HCEC 1CT (cell line): ENCODE results near the gene VLDLR.
"Not testable (repeated sequence)": the region's sequence is repeated elsewhere in the genome, so short reads cannot be mapped to it uniquely, and the experiment has no call there.

Source experiments
- DNase-seq: peaks from one replicate; pipeline ENCODE4 v3.0.0-alpha.2; 2017

VLDLR gene

GRCh38 chr9:2664174-2665065, 42.8 kb downstream of the VLDLR start:
- no peak for DNase-seq

GRCh38 chr9:2666569-2666968, 45.0 kb downstream of the VLDLR start:
- DNase-seq, result no peak

- DNase-seq, result no peak
Observed at GRCh38 chr9:2673161-2673560, 51.6 kb downstream of the VLDLR start.

- no peak for DNase-seq
Observed at GRCh38 chr9:2674141-2674824, 52.7 kb downstream of the VLDLR start.

- no peak for DNase-seq
Observed at GRCh38 chr9:2675834-2676233, 54.2 kb downstream of the VLDLR start.

GRCh38 chr9:2676466-2676865, 54.9 kb downstream of the VLDLR start:
- DNase-seq, result no peak

- DNase-seq, result no peak
Observed at GRCh38 chr9:2677915-2678889, 56.6 kb downstream of the VLDLR start.

- no peak for DNase-seq
Observed at GRCh38 chr9:2679011-2679410, 57.4 kb downstream of the VLDLR start.

GRCh38 chr9:2681981-2682380, 60.4 kb downstream of the VLDLR start:
- no peak for DNase-seq

GRCh38 chr9:2686911-2687310, 65.3 kb downstream of the VLDLR start:
- DNase-seq, result no peak

- no peak for DNase-seq
Observed at GRCh38 chr9:2688636-2689035, 67.0 kb downstream of the VLDLR start.

- no peak for DNase-seq
Observed at GRCh38 chr9:2691212-2691611, 69.6 kb downstream of the VLDLR start.

- DNase-seq, result no peak
Observed at GRCh38 chr9:2691626-2692025, 70.0 kb downstream of the VLDLR start.

GRCh38 chr9:2693056-2693455, 71.5 kb downstream of the VLDLR start:
- no peak for DNase-seq

GRCh38 chr9:2697492-2697891, 75.9 kb downstream of the VLDLR start:
- no peak for DNase-seq

GRCh38 chr9:2700398-2700797, 78.8 kb downstream of the VLDLR start:
- no peak for DNase-seq

GRCh38 chr9:2700909-2701550, 79.4 kb downstream of the VLDLR start:
- no peak for DNase-seq

- no peak for DNase-seq
Observed at GRCh38 chr9:2704504-2704903, 82.9 kb downstream of the VLDLR start.

GRCh38 chr9:2707256-2707655, 85.7 kb downstream of the VLDLR start:
- not testable (repeated sequence) for DNase-seq
